H1 (cell line): ENCODE data around the gene ITPR1. TPM values are rescaled to one million over a fixed set of nuclear protein-coding genes. Genes with fewer than 3 reads are reported as not detected.

Experiments
- CTCF ChIA-PET: fragments of 300-600 bp; sonication (Branson Sonifier 250); formaldehyde crosslinking; loops from one replicate; lab custom pipeline; 2021; ENCODE audit not compliant: partially characterized antibody; lab: Charles Lee
- POLR2A ChIA-PET: fragments of 300-600 bp; sonication (Branson Sonifier 250); formaldehyde crosslinking; loops from one replicate; lab custom pipeline; 2021; ENCODE audit warnings: inconsistent platforms; ENCODE audit not compliant: partially characterized antibody; lab: Charles Lee
- DNase-seq, 2 experiments: peaks; one replicate each; pipeline versions ENCODE4 v3.0.0 to v3.0.0-alpha.2; 2010 to 2022; ENCODE audit warnings: low spot score in 2 of 2, low read depth in 1 of 2, mixed read lengths in 1 of 2
- FAIRE-seq: peaks from 2 replicates; lab custom pipeline; 2011; peaks lifted over from hg19 to GRCh38; lab: Jason Lieb, UNC
- H2AFZ ChIP-seq: 2 replicates; pipeline ENCODE4 v1.8.1; 2012; ENCODE audit warnings: low read length, inconsistent platforms
- H2AK5ac ChIP-seq: 2 replicates; pipeline ENCODE4 v1.6.1; 2013; ENCODE audit warnings: low read depth, low read length
- H2BK120ac ChIP-seq: replicated peaks from 2 replicates; pipeline ENCODE3; 2013; ENCODE audit warnings: low read depth, low read length, inconsistent platforms
- H2BK12ac ChIP-seq: 2 replicates; pipeline ENCODE4 v1.6.1; 2013; ENCODE audit warnings: low read depth, low read length
- H2BK15ac ChIP-seq: 2 replicates; pipeline ENCODE4 v1.6.1; 2013; ENCODE audit warnings: low read length
- H2BK20ac ChIP-seq: 2 replicates; pipeline ENCODE4 v1.6.1; 2013; ENCODE audit warnings: low read length
- H2BK5ac ChIP-seq: 2 replicates; pipeline ENCODE4 v1.6.1; 2013; ENCODE audit warnings: low read depth, low read length
- H3K14ac ChIP-seq: 2 replicates; pipeline ENCODE4 v1.6.1; 2013; ENCODE audit warnings: inconsistent platforms; ENCODE audit not compliant: insufficient read length
- H3K18ac ChIP-seq: 2 replicates; pipeline ENCODE4 v1.6.1; 2013; ENCODE audit warnings: low read length; ENCODE audit errors: extremely low read depth
- H3K23ac ChIP-seq: 2 replicates; pipeline ENCODE4 v1.6.1; 2013; ENCODE audit warnings: inconsistent platforms; ENCODE audit not compliant: insufficient read length
- H3K23me2 ChIP-seq: 2 replicates; pipeline ENCODE4 v1.6.1; 2013; ENCODE audit warnings: low read depth, low read length
- H3K27ac ChIP-seq: 2 replicates; pipeline ENCODE4 v1.6.1; 2011; ENCODE audit warnings: low read depth, low read length, inconsistent platforms
- H3K27me3 ChIP-seq, 4 experiments: replicated peaks in 1 of 4; 1 replicate in 1 of 4; 2 replicates in 3 of 4; pipeline versions ENCODE4 v1.6.1 to v1.8.1; 2011 to 2013; ENCODE audit warnings: low read length in 3 of 4, mild to moderate bottlenecking in 3 of 4, inconsistent platforms in 2 of 4, mixed read lengths in 2 of 4, moderate library complexity in 1 of 4; ENCODE audit not compliant: control insufficient read depth in 3 of 4, insufficient read depth in 3 of 4; ENCODE audit errors: extremely low read depth in 1 of 4
- H3K36me3 ChIP-seq, 4 experiments: 2 replicates each; pipeline versions ENCODE4 v1.6.1 to v1.8.1; 2011 to 2013; ENCODE audit warnings: mild to moderate bottlenecking in 4 of 4, low read length in 3 of 4, moderate library complexity in 2 of 4, control low read depth in 1 of 4, inconsistent platforms in 1 of 4; ENCODE audit not compliant: insufficient read depth in 4 of 4, control insufficient read depth in 2 of 4
- H3K4ac ChIP-seq: replicated peaks from 2 replicates; pipeline ENCODE3; 2013; ENCODE audit warnings: low read length, low read depth, mixed read lengths, inconsistent platforms; ENCODE audit not compliant: insufficient read length
- H3K4me1 ChIP-seq, 4 experiments: replicated peaks in 1 of 4; 1 replicate in 1 of 4; 2 replicates in 3 of 4; pipeline versions ENCODE4 v1.6.1 to v1.8.1; 2011 to 2013; ENCODE audit warnings: low read length in 3 of 4, inconsistent platforms in 2 of 4, mixed read lengths in 1 of 4; ENCODE audit not compliant: insufficient read depth in 4 of 4, control insufficient read depth in 3 of 4
- H3K4me2 ChIP-seq, 2 experiments: 2 replicates each; pipeline versions ENCODE4 v1.6.1 to v1.8.1; 2011 to 2013; ENCODE audit warnings: low read depth in 2 of 2, low read length in 2 of 2, control low read depth in 1 of 2, inconsistent platforms in 1 of 2, mild to moderate bottlenecking in 1 of 2; ENCODE audit not compliant: insufficient read depth in 1 of 2
- H3K4me3 ChIP-seq, 4 experiments: fragments of 200-600, 300-600 bp in 1 of 4; sonication (generic), shearing (Covaris generic), sonication (Bioruptor Twin) in 1 of 4; 2 replicates each; pipeline versions ENCODE4 v1.5.1 to v1.8.1; 2011 to 2016; ENCODE audit warnings: low read length in 4 of 4, low read depth in 3 of 4, control low read depth in 2 of 4, inconsistent platforms in 2 of 4, mild to moderate bottlenecking in 2 of 4, mixed read lengths in 1 of 4, moderate library complexity in 1 of 4; ENCODE audit not compliant: insufficient read depth in 2 of 4; ENCODE audit errors: extremely low read depth in 1 of 4
- H3K56ac ChIP-seq: replicated peaks from 2 replicates; pipeline ENCODE3; 2013; ENCODE audit warnings: low read depth, mild to moderate bottlenecking, mixed read lengths, low read length, inconsistent platforms; ENCODE audit not compliant: insufficient read length
- H3K79me1 ChIP-seq: 2 replicates; pipeline ENCODE4 v1.6.1; 2013; ENCODE audit warnings: low read depth, low read length, control low read depth
- H3K79me2 ChIP-seq, 2 experiments: 2 replicates each; pipeline versions ENCODE4 v1.6.1 to v1.8.1; 2012 to 2013; ENCODE audit warnings: low read length in 2 of 2, mild to moderate bottlenecking in 2 of 2, inconsistent platforms in 1 of 2; ENCODE audit not compliant: insufficient read depth in 2 of 2, control insufficient read depth in 1 of 2
- H3K9ac ChIP-seq, 4 experiments: replicated peaks in 1 of 4; 1 replicate in 1 of 4; 2 replicates in 3 of 4; pipeline versions ENCODE4 v1.6.1 to v1.8.1; 2011 to 2013; ENCODE audit warnings: low read depth in 3 of 4, low read length in 3 of 4, control low read depth in 2 of 4, mild to moderate bottlenecking in 2 of 4, moderate library complexity in 2 of 4, inconsistent platforms in 1 of 4; ENCODE audit errors: extremely low read depth in 1 of 4
- H3K9me3 ChIP-seq, 2 experiments: 2 replicates each; pipeline versions ENCODE4 v1.6.1 to v1.8.1; 2012 to 2013; ENCODE audit warnings: mild to moderate bottlenecking in 2 of 2, moderate library complexity in 2 of 2, control low read depth in 1 of 2, inconsistent platforms in 1 of 2, low read depth in 1 of 2, low read length in 1 of 2, mixed read lengths in 1 of 2; ENCODE audit not compliant: insufficient read depth in 2 of 2
- H4K20me1 ChIP-seq, 2 experiments: replicated peaks in 1 of 2; 2 replicates each; pipeline versions ENCODE3 to v1.8.1; 2011 to 2013; ENCODE audit warnings: inconsistent platforms in 2 of 2, low read length in 2 of 2, mild to moderate bottlenecking in 1 of 2; ENCODE audit not compliant: insufficient read depth in 2 of 2, control insufficient read depth in 1 of 2
- H4K5ac ChIP-seq: 2 replicates; pipeline ENCODE4 v1.6.1; 2013; ENCODE audit warnings: low read length, low read depth, mixed read lengths, inconsistent platforms; ENCODE audit not compliant: insufficient read length
- H4K8ac ChIP-seq: 2 replicates; pipeline ENCODE4 v1.8.0; 2013; ENCODE audit warnings: mild to moderate bottlenecking, moderate library complexity, low read length, inconsistent platforms; ENCODE audit not compliant: insufficient read depth; ENCODE audit errors: extremely low read depth
- H4K91ac ChIP-seq: replicated peaks from 2 replicates; pipeline ENCODE3; 2013; ENCODE audit warnings: low read length, mixed read lengths, inconsistent platforms; ENCODE audit not compliant: insufficient read length
- ASH2L ChIP-seq: fragments of 200-600, 300-600 bp; sonication (generic); IDR thresholded peaks from one replicate; pipeline ENCODE4 v1.7.1; 2017; ENCODE audit warnings: low read length
- CBX5 ChIP-seq: fragments of 300-800, 300-1000 bp; sonication (generic); IDR thresholded peaks from 2 replicates; pipeline ENCODE4 v1.7.1; 2016; ENCODE audit warnings: antibody characterized with exemption, low read length, low read depth
- CBX8 ChIP-seq: fragments of 300-800, 300-1000 bp; sonication (generic); IDR thresholded peaks from 2 replicates; pipeline ENCODE4 v1.7.1; 2016; ENCODE audit warnings: low read depth, low read length, borderline replicate concordance
- CTBP2 ChIP-seq: IDR thresholded peaks from 2 replicates; pipeline ENCODE4 v1.7.0; 2011; ENCODE audit warnings: borderline replicate concordance, mild to moderate bottlenecking, moderate library complexity, mixed read lengths, low read length; ENCODE audit not compliant: insufficient read depth, insufficient read length
- EGR1 ChIP-seq: IDR thresholded peaks from 2 replicates; pipeline ENCODE4 v1.6.1; 2011; ENCODE audit warnings: low read depth, low read length, borderline replicate concordance
- JUND ChIP-seq: IDR thresholded peaks from 2 replicates; pipeline ENCODE4 v1.6.1; 2011; ENCODE audit warnings: mild to moderate bottlenecking, improper control_type of control experiment, low read length
- KDM5A ChIP-seq: fragments of 200-600 bp; IDR thresholded peaks from 2 replicates; pipeline ENCODE4 v1.7.1; 2012; ENCODE audit warnings: mild to moderate bottlenecking, low read length, inconsistent platforms, mixed read lengths
- SRF ChIP-seq: IDR thresholded peaks from 2 replicates; pipeline ENCODE4 v1.6.1; 2011; ENCODE audit warnings: mild to moderate bottlenecking, low read depth, low read length, moderate library complexity
- WGBS, 2 experiments: shearing (Covaris generic) in 1 of 2; methylation state at CpG; one replicate each; pipeline versions ENCODE4 v1.1.6 to v1.1.7; 2013 to 2015; ENCODE audit warnings: low lambda C conversion rate in 2 of 2, mixed read lengths in 2 of 2, inconsistent platforms in 1 of 2, low coverage in 1 of 2, missing lambda C conversion rate in 1 of 2; ENCODE audit not compliant: insufficient replicate concordance in 2 of 2, insufficient coverage in 1 of 2, insufficient read length in 1 of 2; ENCODE audit errors: extremely low coverage in 1 of 2, missing lambda C conversion rate in 1 of 2; 5-methylcytosine and 5-hydroxymethylcytosine counted together
- polyA plus RNA-seq, 7 experiments: library from polyadenylated mRNA; depleted of rRNA in 3 of 7; stranded (reverse) in 5 of 7; unstranded in 2 of 7; fragments of >200 nt in 5 of 7; fragments of 200-250 nt in 2 of 7; gene quantifications; 1 replicate in 5 of 7; 2 replicates in 1 of 7; 4 replicates in 1 of 7; pipeline versions ENCODE4 v1.2.1 to v1.2.3, GENCODE V29; 2011 to 2013; ENCODE audit warnings: missing spikeins in 2 of 7, mixed read lengths in 2 of 7
- total RNA-seq: library from RNA; stranded (reverse); fragmentation: NEBNext Ultra II Directional; extraction: Animal tissue kit (Norgen Biotek cat#: 25700); gene quantifications from 2 replicates; pipeline ENCODE4 v1.2.1, GENCODE V29; 2021

The ITPR1 gene
- total and polyA plus RNA-seq, 2 of the 8 experiments (the other 6 are each of a cell fraction or from before 2014, with no cell fraction given) = 2.5 to 16.3 TPM

DNA sequence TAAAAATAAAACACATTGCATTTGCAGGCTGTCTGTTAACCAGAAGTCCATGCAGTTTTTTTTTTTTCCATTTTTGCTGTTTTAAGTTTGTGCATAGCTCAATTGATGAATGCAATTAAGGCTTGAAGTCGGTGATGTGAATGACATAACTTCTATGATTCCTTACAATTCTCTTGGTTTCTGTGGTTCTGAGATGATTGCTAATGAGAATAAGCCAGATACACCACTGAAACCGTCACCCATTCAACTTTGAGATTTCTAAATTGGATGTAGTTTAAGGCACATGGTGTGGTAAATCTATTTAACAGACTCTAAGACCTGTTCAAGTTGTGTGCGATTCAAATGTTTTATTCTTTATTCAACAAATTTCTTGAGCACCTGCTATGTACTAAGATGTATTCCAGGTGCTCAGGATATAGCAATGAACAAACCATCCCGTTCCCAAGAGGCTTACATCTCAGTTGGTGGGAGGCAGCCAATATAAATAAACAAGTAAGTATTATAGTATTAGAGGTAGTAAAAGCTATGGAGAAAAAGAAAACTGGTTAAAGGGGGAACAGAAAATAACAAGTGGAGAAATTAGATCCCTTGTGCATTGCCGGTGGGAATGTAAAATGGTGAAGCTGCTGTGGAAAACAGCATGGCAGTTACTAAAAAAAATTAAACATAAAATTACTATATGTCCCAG lies 4.0 kb downstream of the ITPR1 start:
- no peaks in the 10 kb centered on the region for H3K79me1 ChIP-seq
- H2BK12ac ChIP-seq = no peak overlapping the region
- CTCF ChIA-PET = no interaction called here
- 66% methylated on average over 5 of the region's 5 CpGs; no CpG with 5 or more reads in 1 of the 2 experiments for WGBS, 2 experiments
- H4K20me1 ChIP-seq = peaks cover 0 to 1% of the 10 kb centered on the region in 2 experiments
- no peak overlapping the region for H2BK120ac ChIP-seq
- H3K4me2 ChIP-seq = no peak overlapping the region
- H3K79me2 ChIP-seq = no peaks in the 10 kb centered on the region
- no peak overlapping the region for H3K9ac ChIP-seq
- H2AK5ac ChIP-seq = no peak overlapping the region
- FAIRE-seq (no peak), DNase-seq (no peak)
- H3K56ac ChIP-seq = no peak overlapping the region
- no peaks in the 10 kb centered on the region for H3K9me3 ChIP-seq
- H3K14ac ChIP-seq = no peak overlapping the region
- POLR2A ChIA-PET = interaction anchor here (0.7 to 1.0 kb wide), 2 partner anchors 8 to 23 kb away, joined by 3 to 4 read pairs; no protein-coding TSS in a partner anchor
- no peaks in the 10 kb centered on the region; a peak in 2 of 7 replicates for H3K4me1 ChIP-seq
- no peak overlapping the region for H2BK20ac ChIP-seq
- no peak overlapping the region for H3K18ac ChIP-seq
- no peak overlapping the region for H3K27ac ChIP-seq
- H4K8ac ChIP-seq = no peak overlapping the region
- H3K27me3 ChIP-seq = peaks cover 0 to 11% (median 3%) of the 10 kb centered on the region in 4 experiments; a peak in 4 of 7 replicates
- H3K4me3 ChIP-seq = no peak overlapping the region
- peaks cover 5% of the 10 kb centered on the region; the same call in 1 of the 2 replicates for H3K23me2 ChIP-seq
- no peak overlapping the region for H2BK5ac ChIP-seq
- H4K91ac ChIP-seq = no peak overlapping the region
- H2AFZ ChIP-seq = no peak overlapping the region
- H2BK15ac ChIP-seq = no peak overlapping the region
- no peaks in the 10 kb centered on the region for H3K36me3 ChIP-seq
- no peak overlapping the region for H3K23ac ChIP-seq
- no peak overlapping the region for H4K5ac ChIP-seq
- no peak overlapping the region for H3K4ac ChIP-seq
- TF ChIP-seq EGR1 (no peak), CTBP2 (no peak), CBX5 (no peak), ASH2L (no peak), CBX8 (no peak), JUND (no peak), SRF (no peak), KDM5A (no peak)
